ENCODE measurements around the gene MIA3.

MIA3 gene

DNA sequence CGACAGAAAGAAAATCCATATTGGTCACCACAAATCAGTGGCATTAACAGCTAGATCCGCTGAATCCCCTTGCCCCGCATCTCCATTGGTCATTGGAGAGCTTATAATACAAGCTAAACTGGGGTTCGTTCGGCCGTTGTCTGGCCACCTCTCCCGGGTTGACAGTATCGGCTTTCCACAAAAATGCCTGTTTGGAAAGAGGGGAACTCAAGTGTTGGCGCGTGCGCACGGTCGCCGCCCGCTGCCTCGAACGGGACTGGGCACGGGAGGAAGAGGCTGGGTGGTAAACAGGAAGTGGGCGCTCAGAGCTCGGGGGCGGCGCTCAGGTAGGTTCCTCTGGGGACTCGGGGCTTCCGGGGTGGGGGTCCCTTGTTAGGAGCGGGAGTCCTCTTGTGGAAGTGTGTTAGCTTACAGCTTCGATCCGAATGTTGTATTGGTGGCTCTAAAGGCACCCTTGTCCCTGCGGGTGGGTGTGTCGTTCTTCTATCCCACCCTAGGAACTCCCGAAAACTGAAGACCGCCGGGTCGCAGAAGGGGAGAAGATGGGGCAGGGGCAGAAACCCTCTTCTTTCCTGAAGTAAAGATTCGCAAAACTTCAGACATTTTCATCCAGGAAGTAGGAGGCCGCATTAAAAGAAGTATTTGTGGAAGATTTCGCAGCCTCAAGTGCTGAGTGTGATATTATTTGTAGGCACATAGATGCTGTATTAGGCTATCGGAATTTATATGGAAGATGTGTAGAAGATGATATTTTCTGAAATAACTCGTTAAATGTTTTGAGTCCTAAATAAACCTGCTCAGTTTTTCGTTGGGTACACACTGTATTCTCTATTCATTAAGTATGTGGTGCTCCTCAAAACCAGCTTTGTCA lies 95.4 kb downstream of the MIA3 start:
- FAIRE-seq (peak; percentile 95), DNase-seq (ENCODE audit: extremely low spot score, insufficient read length, low read depth) (peak; percentile 75)

DNA sequence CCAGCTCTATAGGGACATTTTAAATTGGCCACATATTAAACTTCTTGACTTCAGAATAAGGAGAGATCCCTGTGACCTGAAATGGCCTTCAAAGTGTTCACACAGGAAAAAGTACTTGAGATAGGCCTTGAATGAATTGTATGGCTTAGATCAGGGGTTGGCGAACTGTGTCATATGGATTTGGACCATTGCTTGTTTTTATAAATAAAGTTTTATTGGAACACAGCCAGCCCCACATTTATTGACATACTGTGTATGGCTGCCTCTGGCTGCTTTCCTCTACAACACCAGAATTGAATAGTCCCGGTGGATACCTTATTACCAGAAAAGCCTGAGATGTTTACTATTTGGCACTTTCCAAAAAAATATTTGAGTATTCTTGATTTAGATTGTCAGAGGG lies 98.5 kb downstream of the MIA3 start:
- DNase-seq (ENCODE audit: extremely low spot score, insufficient read length, low read depth) (no peak), FAIRE-seq (no peak)

Data from GM18507 (cell line).